IMR-90 (cell line): ENCODE measurements around the gene PHAF1. TPM values are rescaled to one million over a fixed set of nuclear protein-coding genes. Genes with fewer than 3 reads are reported as not detected.
A peak's percentile ranks its signal among the peaks of the same experiment; 100 is the strongest.

Experiments
- ATAC-seq: fragments of 200-7000 bp; cut with Tn5 transposase; 2 replicates; pipeline ENCODE4 v1.9.1; 2020; ENCODE audit warnings: low read depth, mild to moderate bottlenecking, moderate library complexity
- BruUV-seq: library from RNA; stranded (reverse); fragments of 400-500 nt; replicated peaks from 2 replicates; lab custom pipeline; 2021; lab: Mats Ljungman, UMichigan
- CTCF ChIA-PET: fragments of 300-600 bp; formaldehyde crosslinking; extraction: SDS; loops from one replicate; lab custom pipeline; 2021; ENCODE audit warnings: antibody characterized with exemption; lab: Yijun Ruan, JAX
- POLR2A ChIA-PET: fragments of 300-600 bp; sonication (Branson Sonifier 250); formaldehyde crosslinking; loops from one replicate; lab custom pipeline; 2022; ENCODE audit warnings: antibody characterized with exemption; ENCODE audit not compliant: unreplicated experiment; lab: Charles Lee
- DNase-seq: peaks from one replicate; pipeline ENCODE4 v3.0.0; 2013
- H2AFZ ChIP-seq: replicated peaks from 2 replicates; pipeline ENCODE3; 2013; ENCODE audit warnings: low read length, mild to moderate bottlenecking; ENCODE audit not compliant: poor library complexity
- H2AK5ac ChIP-seq: 2 replicates; pipeline ENCODE4 v1.6.1; 2013; ENCODE audit warnings: low read depth, low read length, inconsistent platforms
- H2AK9ac ChIP-seq: replicated peaks from 2 replicates; pipeline ENCODE3; 2013; ENCODE audit warnings: mild to moderate bottlenecking, low read depth, low read length, moderate library complexity; ENCODE audit not compliant: poor library complexity
- H2BK120ac ChIP-seq: 2 replicates; pipeline ENCODE4 v1.6.1; 2013; ENCODE audit warnings: low read depth, low read length, inconsistent platforms
- H2BK15ac ChIP-seq: 3 replicates; pipeline ENCODE4 v1.6.1; 2013; ENCODE audit warnings: low read depth, low read length, inconsistent platforms
- H2BK20ac ChIP-seq: 2 replicates; pipeline ENCODE4 v1.6.1; 2013; ENCODE audit warnings: low read depth, mild to moderate bottlenecking, inconsistent platforms, low read length, moderate library complexity
- H2BK5ac ChIP-seq: 2 replicates; pipeline ENCODE4 v1.6.1; 2013; ENCODE audit warnings: mild to moderate bottlenecking, low read depth, low read length, inconsistent platforms; ENCODE audit not compliant: poor library complexity, severe bottlenecking
- H3K14ac ChIP-seq: replicated peaks from 2 replicates; pipeline ENCODE4 v1.6.1; 2013; ENCODE audit warnings: low read depth, low read length, inconsistent platforms
- H3K18ac ChIP-seq: 2 replicates; pipeline ENCODE4 v1.6.1; 2013; ENCODE audit warnings: low read depth, low read length, control low read depth
- H3K23ac ChIP-seq: 2 replicates; pipeline ENCODE4 v1.6.1; 2013; ENCODE audit warnings: low read depth, low read length, inconsistent platforms
- H3K27ac ChIP-seq: 2 replicates; pipeline ENCODE4 v1.5.1; 2013; ENCODE audit warnings: mild to moderate bottlenecking, control low read depth, low read length; ENCODE audit not compliant: insufficient read depth
- H3K27me3 ChIP-seq: 2 replicates; pipeline ENCODE4 v1.6.1; 2013; ENCODE audit warnings: low read length; ENCODE audit not compliant: control insufficient read depth, insufficient read depth
- H3K36me3 ChIP-seq: 2 replicates; pipeline ENCODE4 v1.6.1; 2013; ENCODE audit warnings: low read length, mixed read lengths; ENCODE audit not compliant: control insufficient read depth, insufficient read depth
- H3K4ac ChIP-seq: 2 replicates; pipeline ENCODE4 v1.6.1; 2013; ENCODE audit warnings: low read depth, low read length, inconsistent platforms
- H3K4me1 ChIP-seq: 2 replicates; pipeline ENCODE4 v1.6.1; 2013; ENCODE audit warnings: low read length, mixed read lengths; ENCODE audit not compliant: control insufficient read depth, insufficient read depth
- H3K4me2 ChIP-seq: 2 replicates; pipeline ENCODE4 v1.6.1; 2013; ENCODE audit warnings: low read depth, mild to moderate bottlenecking, control low read depth, low read length, moderate library complexity
- H3K4me3 ChIP-seq: 2 replicates; pipeline ENCODE4 v1.5.1; 2013; ENCODE audit warnings: low read depth, mild to moderate bottlenecking, control low read depth, low read length, moderate library complexity; ENCODE audit not compliant: insufficient read depth
- H3K56ac ChIP-seq: 2 replicates; pipeline ENCODE4 v1.6.1; 2013; ENCODE audit warnings: low read length, inconsistent platforms; ENCODE audit not compliant: insufficient read depth; ENCODE audit errors: extremely low read depth
- H3K79me1 ChIP-seq, 2 experiments: 2 replicates each; pipeline ENCODE4 v1.6.1; 2013; ENCODE audit warnings: low read length in 2 of 2, inconsistent platforms in 1 of 2, low read depth in 1 of 2
- H3K9ac ChIP-seq: 2 replicates; pipeline ENCODE4 v1.6.1; 2013; ENCODE audit warnings: low read depth, low read length, control low read depth
- H3K9me1 ChIP-seq: 2 replicates; pipeline ENCODE4 v1.6.1; 2013; ENCODE audit warnings: low read length, inconsistent platforms; ENCODE audit not compliant: insufficient read depth
- H3K9me3 ChIP-seq: 2 replicates; pipeline ENCODE4 v1.6.1; 2013; ENCODE audit warnings: low read length; ENCODE audit not compliant: control insufficient read depth, insufficient read depth
- H4K20me1 ChIP-seq: 2 replicates; pipeline ENCODE4 v1.6.1; 2013; ENCODE audit warnings: low read length, inconsistent platforms; ENCODE audit not compliant: insufficient read depth
- H4K5ac ChIP-seq: 2 replicates; pipeline ENCODE4 v1.6.1; 2013; ENCODE audit warnings: mild to moderate bottlenecking, low read depth, low read length, control low read depth
- H4K8ac ChIP-seq, 2 experiments: 2 replicates each; pipeline ENCODE4 v1.6.1; 2013; ENCODE audit warnings: low read depth in 2 of 2, low read length in 2 of 2, control low read depth in 1 of 2, inconsistent platforms in 1 of 2
- H4K91ac ChIP-seq: 2 replicates; pipeline ENCODE4 v1.6.1; 2013; ENCODE audit warnings: low read depth, low read length, inconsistent platforms; ENCODE audit not compliant: insufficient read depth
- BHLHE40 ChIP-seq: fragments of 150-350 bp; IDR thresholded peaks from 2 replicates; pipeline ENCODE4 v1.6.1; 2016; ENCODE audit warnings: mild to moderate bottlenecking, low read depth, low read length
- CEBPB ChIP-seq: IDR thresholded peaks from 2 replicates; pipeline ENCODE4 v1.6.1; 2012; ENCODE audit warnings: low read depth, low read length, improper control_type of control experiment
- CHD1 ChIP-seq: IDR thresholded peaks from 2 replicates; pipeline ENCODE4 v1.6.1; 2012; ENCODE audit warnings: low read depth, low read length, improper control_type of control experiment
- ELK1 ChIP-seq: fragments of 150-350 bp; IDR thresholded peaks from 2 replicates; pipeline ENCODE4 v1.6.1; 2016; ENCODE audit warnings: low read depth, mild to moderate bottlenecking, low read length, moderate library complexity, borderline replicate concordance
- FOS ChIP-seq: fragments of 150-350 bp; IDR thresholded peaks from 2 replicates; pipeline ENCODE4 v1.6.1; 2016; ENCODE audit warnings: low read depth, low read length
- MAFK ChIP-seq: IDR thresholded peaks from 2 replicates; pipeline ENCODE4 v1.6.1; 2012; ENCODE audit warnings: low read depth, low read length, improper control_type of control experiment
- MAZ ChIP-seq: IDR thresholded peaks from 2 replicates; pipeline ENCODE4 v1.6.1; 2012; ENCODE audit warnings: low read depth, mild to moderate bottlenecking, low read length, improper control_type of control experiment, moderate library complexity, borderline replicate concordance
- MXI1 ChIP-seq: IDR thresholded peaks from 2 replicates; pipeline ENCODE4 v1.6.1; 2012; ENCODE audit warnings: low read depth, mild to moderate bottlenecking, low read length, moderate library complexity, borderline replicate concordance
- POLR2A ChIP-seq: IDR thresholded peaks from 2 replicates; pipeline ENCODE4 v1.6.1; 2012; ENCODE audit warnings: mild to moderate bottlenecking, low read depth, low read length
- RAD21 ChIP-seq: IDR thresholded peaks from 2 replicates; pipeline ENCODE4 v1.6.1; 2012; ENCODE audit warnings: low read length, improper control_type of control experiment
- RCOR1 ChIP-seq: IDR thresholded peaks from 2 replicates; pipeline ENCODE4 v1.6.1; 2012; ENCODE audit warnings: mild to moderate bottlenecking, low read length, improper control_type of control experiment; ENCODE audit not compliant: insufficient replicate concordance
- RFX5 ChIP-seq: IDR thresholded peaks from 2 replicates; pipeline ENCODE4 v1.8.0; 2012; ENCODE audit warnings: low read depth, mild to moderate bottlenecking, low read length, moderate library complexity
- SMC3 ChIP-seq: fragments of 150-350 bp; IDR thresholded peaks from 2 replicates; pipeline ENCODE4 v1.6.1; 2016; ENCODE audit warnings: low read depth, mild to moderate bottlenecking, antibody characterized with exemption, low read length, moderate library complexity
- USF2 ChIP-seq: fragments of 150-350 bp; IDR thresholded peaks from 2 replicates; pipeline ENCODE4 v1.6.1; 2017; ENCODE audit warnings: mild to moderate bottlenecking, antibody characterized with exemption, low read length, low read depth
- WGBS, 2 experiments: methylation state at CpG; one replicate each; pipeline versions ENCODE4 v1.1.5 to v1.1.7; 2013; ENCODE audit warnings: missing lambda C conversion rate in 2 of 2; ENCODE audit not compliant: insufficient read length in 1 of 2; ENCODE audit errors: extremely low coverage in 2 of 2; 5-methylcytosine and 5-hydroxymethylcytosine counted together
- dilution Hi-C: fragments of 300-500 bp; cut with HindIII; formaldehyde crosslinking; loops from one replicate; pipeline ENCODE4 v1.14.3; 2018; ENCODE audit warnings: low sequenced_read_pairs; ENCODE audit not compliant: unreplicated experiment
- in situ Hi-C: fragments of 300-500 bp; cut with MboI; formaldehyde crosslinking; loops from 3 replicates; pipeline ENCODE4 v1.14.3; 2019; ENCODE audit warnings: low sequenced_read_pairs, inconsistent platforms, mixed read lengths
- intact Hi-C: fragments of 100-400 bp; cut with micrococcal nuclease; formaldehyde crosslinking; loops from 2 replicates; pipeline ENCODE4 v1.10.0; 2022
- polyA plus RNA-seq, 3 experiments: library from polyadenylated mRNA; depleted of rRNA; stranded (reverse); fragments of >200 nt; gene quantifications; 2 replicates each; pipeline ENCODE4 v1.2.3, GENCODE V29; 2012; ENCODE audit warnings: low replicate concordance in 1 of 3
- total RNA-seq: library from RNA; depleted of rRNA; stranded (reverse); fragments of >200 nt; gene quantifications from 2 replicates; pipeline ENCODE4 v1.2.3, GENCODE V29; 2012

Gene PHAF1
- total and polyA plus RNA-seq, 2 of the 4 experiments (the other 2 are of a cell fraction): 14.0 to 19.8 TPM

GRCh38 chr16:67101311-67102082 lies 8.2 kb upstream of the PHAF1 start:
- Histone ChIP-seq H3K9me3 (no peaks in the 10 kb centered on the region), H4K20me1 (peaks cover 19% of the 10 kb centered on the region), H3K4ac (0 out of 2 replicates have a peak overlapping the region, but pooled peaks have one; percentile 9), H3K14ac (no peak overlapping the region), H4K5ac (no peak overlapping the region), H3K27me3 (no peaks in the 10 kb centered on the region), H2AK9ac (no peak overlapping the region), H3K4me3 (no peak overlapping the region), H3K18ac (no peak overlapping the region; the same call in 1 of the 2 replicates), H3K36me3 (peaks cover 2% of the 10 kb centered on the region; the same call in 1 of the 2 replicates), H2BK20ac (no peak overlapping the region), H3K27ac (0 out of 2 replicates have a peak overlapping the region, but pooled peaks have one; percentile 16), H3K79me1 (peaks cover 5 to 6% of the 10 kb centered on the region in 2 experiments; a peak in 3 of 4 replicates), H3K4me2 (no peak overlapping the region), H2BK120ac (no peak overlapping the region), H2AFZ (no peak overlapping the region), H3K9me1 (peaks cover 6% of the 10 kb centered on the region; the same call in 1 of the 2 replicates), H3K4me1 (peaks cover 5% of the 10 kb centered on the region), H2BK5ac (peak overlapping the region; percentile 53), H2BK15ac (no peak overlapping the region), H4K8ac (no peak overlapping the region), H3K23ac (no peak overlapping the region), H2AK5ac (peak overlapping the region; percentile 44), H3K9ac (no peak overlapping the region), H4K91ac (no peak overlapping the region), H3K56ac (no peak overlapping the region)
- in situ Hi-C loops (no loop called here), dilution Hi-C loops (no loop called here), intact Hi-C loops (loop anchor here (1.0 kb wide), 2 partner anchors 83 to 124 kb away; no protein-coding TSS in a partner anchor)
- DNase-seq (peak; percentile 72), ATAC-seq (peak; percentile 27; the same call in 1 of the 2 replicates)
- WGBS, 2 experiments: no CpG with 5 or more reads among the region's 4 CpGs
- ChIA-PET POLR2A (interaction anchor here (0.6 kb wide), 2 partner anchors 64 to 78 kb away, joined by 3 to 4 read pairs; no protein-coding TSS in a partner anchor), CTCF (interaction anchor here (0.6 to 2.6 kb wide), 14 partner anchors 10 to 154 kb away, joined by 3 to 22 read pairs (median 4); partner anchors contain the start of gene NOL3)
- BruUV-seq: no TSS peak
- no peak for TF ChIP-seq USF2
- TF ChIP-seq RFX5: no peak
- TF ChIP-seq BHLHE40: no peak
- no peak for TF ChIP-seq POLR2A
- no peak for TF ChIP-seq MAFK
- TF ChIP-seq RAD21: no peak
- TF ChIP-seq MXI1: no peak
- TF ChIP-seq RCOR1: no peak
- no peak for TF ChIP-seq CEBPB
- no peak for TF ChIP-seq CHD1
- TF ChIP-seq SMC3: no peak
- TF ChIP-seq MAZ: no peak
- no peak for TF ChIP-seq FOS
- TF ChIP-seq ELK1: no peak
